ENCODE data around the gene EFNA1.

Gene EFNA1

GRCh38 chr1:155084722-155085503, 42.8 kb upstream of the EFNA1 start:
- Histone ChIP-seq H3K4me1 (ENCODE audit: insufficient read depth, low read length, poor library complexity, severe bottlenecking) (peaks cover 40% of the 10 kb centered on the region), H3F3A (ENCODE audit: low read depth) (peaks cover 13% of the 10 kb centered on the region; the same call in 1 of the 2 replicates), H3K9me3 (ENCODE audit: insufficient read depth, low read depth, low read length) (no peaks in the 10 kb centered on the region), H3K27me3 (ENCODE audit: insufficient read depth, low read length, poor library complexity, severe bottlenecking) (no peaks in the 10 kb centered on the region), H3K79me2 (ENCODE audit: insufficient read depth, low read length) (peaks cover 9% of the 10 kb centered on the region; the same call in 1 of the 2 replicates), H3K9ac (ENCODE audit: low read depth, low read length, poor library complexity, severe bottlenecking) (peak overlapping the region; percentile 79), H4K20me1 (ENCODE audit: insufficient read depth, low read length, poor library complexity, severe bottlenecking) (peaks cover 5% of the 10 kb centered on the region), H3K36me3 (ENCODE audit: insufficient read depth, low read length) (no peaks in the 10 kb centered on the region), H3K4me2 (ENCODE audit: low read depth, low read length, poor library complexity, severe bottlenecking) (peak overlapping the region; percentile 100), H3K9me2 (replicated peaks; ENCODE audit: low read depth, low read length) (no peaks in the 10 kb centered on the region), H3K4me3 (ENCODE audit: low read length, poor library complexity, severe bottlenecking) (peak overlapping the region; percentile 82), H2AFZ (ENCODE audit: low read length) (peak overlapping the region; percentile 98)
- no peak for TF ChIP-seq EZH2phosphoT487 (IDR thresholded peaks at IDR 0.05; ENCODE audit: borderline replicate concordance)
- TF ChIP-seq, protein P1, sequence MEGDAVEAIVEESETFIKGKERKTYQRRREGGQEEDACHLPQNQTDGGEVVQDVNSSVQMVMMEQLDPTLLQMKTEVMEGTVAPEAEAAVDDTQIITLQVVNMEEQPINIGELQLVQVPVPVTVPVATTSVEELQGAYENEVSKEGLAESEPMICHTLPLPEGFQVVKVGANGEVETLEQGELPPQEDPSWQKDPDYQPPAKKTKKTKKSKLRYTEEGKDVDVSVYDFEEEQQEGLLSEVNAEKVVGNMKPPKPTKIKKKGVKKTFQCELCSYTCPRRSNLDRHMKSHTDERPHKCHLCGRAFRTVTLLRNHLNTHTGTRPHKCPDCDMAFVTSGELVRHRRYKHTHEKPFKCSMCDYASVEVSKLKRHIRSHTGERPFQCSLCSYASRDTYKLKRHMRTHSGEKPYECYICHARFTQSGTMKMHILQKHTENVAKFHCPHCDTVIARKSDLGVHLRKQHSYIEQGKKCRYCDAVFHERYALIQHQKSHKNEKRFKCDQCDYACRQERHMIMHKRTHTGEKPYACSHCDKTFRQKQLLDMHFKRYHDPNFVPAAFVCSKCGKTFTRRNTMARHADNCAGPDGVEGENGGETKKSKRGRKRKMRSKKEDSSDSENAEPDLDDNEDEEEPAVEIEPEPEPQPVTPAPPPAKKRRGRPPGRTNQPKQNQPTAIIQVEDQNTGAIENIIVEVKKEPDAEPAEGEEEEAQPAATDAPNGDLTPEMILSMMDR (conservative IDR thresholded peaks at IDR 0.05; ENCODE audit: low read length): peak; percentile 84

GRCh38 chr1:155085504-155086127, 42.1 kb upstream of the EFNA1 start:
- H3K9ac ChIP-seq (ENCODE audit: low read depth, low read length, poor library complexity, severe bottlenecking): peak overlapping the region; percentile 79

DNA sequence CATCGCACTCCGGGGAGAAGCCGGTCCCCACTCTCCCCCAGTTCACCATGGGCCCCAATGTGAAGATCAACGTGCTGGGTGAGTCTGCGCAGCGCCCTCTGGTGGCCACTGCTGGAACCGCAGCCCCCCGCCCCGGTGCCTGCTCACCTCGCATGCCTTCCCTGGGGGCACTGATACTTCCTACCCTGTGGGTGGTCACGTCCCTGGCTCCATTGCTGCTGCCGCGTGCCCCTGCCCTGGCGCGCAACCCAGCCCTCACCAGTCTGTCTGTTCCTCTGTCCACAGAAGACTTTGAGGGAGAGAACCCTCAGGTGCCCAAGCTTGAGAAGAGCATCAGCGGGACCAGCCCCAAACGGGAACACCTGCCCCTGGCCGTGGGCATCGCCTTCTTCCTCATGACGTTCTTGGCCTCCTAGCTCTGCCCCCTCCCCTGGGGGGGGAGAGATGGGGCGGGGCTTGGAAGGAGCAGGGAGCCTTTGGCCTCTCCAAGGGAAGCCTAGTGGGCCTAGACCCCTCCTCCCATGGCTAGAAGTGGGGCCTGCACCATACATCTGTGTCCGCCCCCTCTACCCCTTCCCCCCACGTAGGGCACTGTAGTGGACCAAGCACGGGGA, 41.4 kb upstream of the EFNA1 start:
- Histone ChIP-seq H3K9me2 (replicated peaks; ENCODE audit: low read depth, low read length) (no peaks in the 10 kb centered on the region), H2AFZ (ENCODE audit: low read length) (peak overlapping the region; percentile 98), H3K4me1 (ENCODE audit: insufficient read depth, low read length, poor library complexity, severe bottlenecking) (peaks cover 28% of the 10 kb centered on the region), H3K4me2 (ENCODE audit: low read depth, low read length, poor library complexity, severe bottlenecking) (peak overlapping the region; percentile 100), H4K20me1 (ENCODE audit: insufficient read depth, low read length, poor library complexity, severe bottlenecking) (peaks cover 5% of the 10 kb centered on the region), H3K4me3 (ENCODE audit: low read length, poor library complexity, severe bottlenecking) (peak overlapping the region; percentile 82), H3F3A (ENCODE audit: low read depth) (peaks cover 12% of the 10 kb centered on the region; the same call in 1 of the 2 replicates), H3K27me3 (ENCODE audit: insufficient read depth, low read length, poor library complexity, severe bottlenecking) (no peaks in the 10 kb centered on the region), H3K9ac (ENCODE audit: low read depth, low read length, poor library complexity, severe bottlenecking) (peak overlapping the region; percentile 79), H3K36me3 (ENCODE audit: insufficient read depth, low read length) (no peaks in the 10 kb centered on the region), H3K79me2 (ENCODE audit: insufficient read depth, low read length) (peaks cover 9% of the 10 kb centered on the region; the same call in 1 of the 2 replicates), H3K9me3 (ENCODE audit: insufficient read depth, low read depth, low read length) (no peaks in the 10 kb centered on the region)
- TF ChIP-seq, protein P1 (conservative IDR thresholded peaks at IDR 0.05; ENCODE audit: low read length): peak; percentile 83
- no peak for TF ChIP-seq EZH2phosphoT487 (IDR thresholded peaks at IDR 0.05; ENCODE audit: borderline replicate concordance)

More at GRCh38 chr1:155085504-155086127, 42.1 kb upstream of the EFNA1 start:
- Histone ChIP-seq H3K27me3 (ENCODE audit: insufficient read depth, low read length, poor library complexity, severe bottlenecking) (no peaks in the 10 kb centered on the region), H3K4me1 (ENCODE audit: insufficient read depth, low read length, poor library complexity, severe bottlenecking) (peaks cover 33% of the 10 kb centered on the region), H3K4me3 (ENCODE audit: low read length, poor library complexity, severe bottlenecking) (peak overlapping the region; percentile 82), H3K4me2 (ENCODE audit: low read depth, low read length, poor library complexity, severe bottlenecking) (peak overlapping the region; percentile 100), H2AFZ (ENCODE audit: low read length) (peak overlapping the region; percentile 98), H4K20me1 (ENCODE audit: insufficient read depth, low read length, poor library complexity, severe bottlenecking) (peaks cover 5% of the 10 kb centered on the region), H3K36me3 (ENCODE audit: insufficient read depth, low read length) (no peaks in the 10 kb centered on the region), H3F3A (ENCODE audit: low read depth) (peaks cover 13% of the 10 kb centered on the region; the same call in 1 of the 2 replicates), H3K79me2 (ENCODE audit: insufficient read depth, low read length) (peaks cover 9% of the 10 kb centered on the region; the same call in 1 of the 2 replicates), H3K9me2 (replicated peaks; ENCODE audit: low read depth, low read length) (no peaks in the 10 kb centered on the region), H3K9me3 (ENCODE audit: insufficient read depth, low read depth, low read length) (no peaks in the 10 kb centered on the region)
- TF ChIP-seq EZH2phosphoT487 (IDR thresholded peaks at IDR 0.05; ENCODE audit: borderline replicate concordance): no peak
- TF ChIP-seq, protein P1 (conservative IDR thresholded peaks at IDR 0.05; ENCODE audit: low read length): no peak
